Astrocyte (in vitro differentiated cells and primary cell): Measurements from ENCODE around the gene SLX1B.
"Not testable (repeated sequence)": the region's sequence is repeated elsewhere in the genome, so short reads cannot be mapped to it uniquely, and the experiment has no call there.

Source experiments
- CTCF ChIP-seq: IDR thresholded peaks from 2 replicates; pipeline ENCODE4 v1.5.1; 2011; ENCODE audit warnings: low read depth, mild to moderate bottlenecking, inconsistent platforms, low read length, moderate library complexity; ENCODE audit not compliant: insufficient read depth
- EZH2 ChIP-seq: IDR thresholded peaks from 2 replicates; pipeline ENCODE4 v1.6.1; 2012; ENCODE audit warnings: mild to moderate bottlenecking, low read length, inconsistent platforms; ENCODE audit not compliant: insufficient read depth

- not testable (repeated sequence) for TF ChIP-seq CTCF, EZH2
These were observed 49.1 kb upstream of the SLX1B start for GRCh38 chr16:29405249-29405648.
